ENCODE data around the gene MCTP1.

Gene MCTP1

DNA sequence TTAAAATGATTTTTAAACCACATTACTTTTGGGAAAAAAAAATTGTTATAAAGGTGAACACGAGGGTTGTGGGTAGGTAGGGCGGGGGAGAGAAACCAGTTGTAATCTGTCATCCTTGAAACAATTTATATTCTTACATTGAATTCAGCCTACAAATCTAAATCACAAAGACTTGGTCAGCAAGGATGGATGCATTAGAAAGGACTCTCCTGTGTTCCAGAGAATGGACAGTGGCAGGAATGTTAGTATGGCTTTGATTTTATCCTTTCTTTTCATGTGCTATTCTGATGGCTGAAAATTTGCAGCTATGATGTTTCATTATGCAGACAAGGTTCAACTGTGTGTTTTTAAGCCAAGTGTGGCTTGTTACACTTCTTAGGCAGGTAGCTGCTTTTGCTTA is 431.8 kb downstream of the MCTP1 start:
- no peak overlapping the region for H3K4me3 ChIP-seq (ENCODE audit: severe bottlenecking)
- no peaks in the 10 kb centered on the region for H3K9me3 ChIP-seq (ENCODE audit: severe bottlenecking)
- TF ChIP-seq, protein P1, sequence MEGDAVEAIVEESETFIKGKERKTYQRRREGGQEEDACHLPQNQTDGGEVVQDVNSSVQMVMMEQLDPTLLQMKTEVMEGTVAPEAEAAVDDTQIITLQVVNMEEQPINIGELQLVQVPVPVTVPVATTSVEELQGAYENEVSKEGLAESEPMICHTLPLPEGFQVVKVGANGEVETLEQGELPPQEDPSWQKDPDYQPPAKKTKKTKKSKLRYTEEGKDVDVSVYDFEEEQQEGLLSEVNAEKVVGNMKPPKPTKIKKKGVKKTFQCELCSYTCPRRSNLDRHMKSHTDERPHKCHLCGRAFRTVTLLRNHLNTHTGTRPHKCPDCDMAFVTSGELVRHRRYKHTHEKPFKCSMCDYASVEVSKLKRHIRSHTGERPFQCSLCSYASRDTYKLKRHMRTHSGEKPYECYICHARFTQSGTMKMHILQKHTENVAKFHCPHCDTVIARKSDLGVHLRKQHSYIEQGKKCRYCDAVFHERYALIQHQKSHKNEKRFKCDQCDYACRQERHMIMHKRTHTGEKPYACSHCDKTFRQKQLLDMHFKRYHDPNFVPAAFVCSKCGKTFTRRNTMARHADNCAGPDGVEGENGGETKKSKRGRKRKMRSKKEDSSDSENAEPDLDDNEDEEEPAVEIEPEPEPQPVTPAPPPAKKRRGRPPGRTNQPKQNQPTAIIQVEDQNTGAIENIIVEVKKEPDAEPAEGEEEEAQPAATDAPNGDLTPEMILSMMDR (IDR thresholded peaks at IDR 0.05; ENCODE audit: poor library complexity, severe bottlenecking): no peak
- no peaks in the 10 kb centered on the region for H3K4me1 ChIP-seq (ENCODE audit: insufficient read depth, poor library complexity, severe bottlenecking)
- no peak overlapping the region for H3K27ac ChIP-seq (ENCODE audit: poor library complexity, severe bottlenecking)
- no peaks in the 10 kb centered on the region for H3K27me3 ChIP-seq (ENCODE audit: insufficient read depth, poor library complexity, severe bottlenecking)
- ATAC-seq (ENCODE audit: low read depth) (no peak), DNase-seq (ENCODE audit: low spot score) (no peak)
- H3K36me3 ChIP-seq (ENCODE audit: low read depth): no peaks in the 10 kb centered on the region

DNA sequence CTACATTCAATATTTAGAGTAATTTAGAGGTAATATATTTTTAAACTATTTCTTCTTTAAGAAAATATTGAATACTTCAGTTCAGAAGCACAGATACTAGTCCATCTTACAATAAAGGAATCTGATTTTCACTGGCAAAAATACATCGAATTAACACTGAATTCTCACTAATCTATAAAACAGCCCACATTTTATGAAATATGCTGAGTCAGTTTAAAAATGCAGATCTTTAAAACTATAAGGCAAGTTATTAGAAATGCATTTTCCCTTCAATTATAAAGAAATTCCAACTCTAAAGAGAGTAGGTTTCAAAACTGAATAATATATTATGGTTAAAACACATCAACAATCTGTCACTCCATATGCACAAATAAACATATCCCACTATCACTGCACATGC is 433.9 kb downstream of the MCTP1 start:
- Histone ChIP-seq H3K4me1 (ENCODE audit: insufficient read depth, poor library complexity, severe bottlenecking) (no peaks in the 10 kb centered on the region), H3K27me3 (ENCODE audit: insufficient read depth, poor library complexity, severe bottlenecking) (no peaks in the 10 kb centered on the region), H3K36me3 (ENCODE audit: low read depth) (no peaks in the 10 kb centered on the region), H3K27ac (ENCODE audit: poor library complexity, severe bottlenecking) (no peak overlapping the region), H3K4me3 (ENCODE audit: severe bottlenecking) (no peak overlapping the region), H3K9me3 (ENCODE audit: severe bottlenecking) (no peaks in the 10 kb centered on the region)
- no peak for ATAC-seq (ENCODE audit: low read depth)
- DNase-seq (ENCODE audit: low spot score): no peak
- TF ChIP-seq, protein P1 (IDR thresholded peaks at IDR 0.05; ENCODE audit: poor library complexity, severe bottlenecking): no peak

DNA sequence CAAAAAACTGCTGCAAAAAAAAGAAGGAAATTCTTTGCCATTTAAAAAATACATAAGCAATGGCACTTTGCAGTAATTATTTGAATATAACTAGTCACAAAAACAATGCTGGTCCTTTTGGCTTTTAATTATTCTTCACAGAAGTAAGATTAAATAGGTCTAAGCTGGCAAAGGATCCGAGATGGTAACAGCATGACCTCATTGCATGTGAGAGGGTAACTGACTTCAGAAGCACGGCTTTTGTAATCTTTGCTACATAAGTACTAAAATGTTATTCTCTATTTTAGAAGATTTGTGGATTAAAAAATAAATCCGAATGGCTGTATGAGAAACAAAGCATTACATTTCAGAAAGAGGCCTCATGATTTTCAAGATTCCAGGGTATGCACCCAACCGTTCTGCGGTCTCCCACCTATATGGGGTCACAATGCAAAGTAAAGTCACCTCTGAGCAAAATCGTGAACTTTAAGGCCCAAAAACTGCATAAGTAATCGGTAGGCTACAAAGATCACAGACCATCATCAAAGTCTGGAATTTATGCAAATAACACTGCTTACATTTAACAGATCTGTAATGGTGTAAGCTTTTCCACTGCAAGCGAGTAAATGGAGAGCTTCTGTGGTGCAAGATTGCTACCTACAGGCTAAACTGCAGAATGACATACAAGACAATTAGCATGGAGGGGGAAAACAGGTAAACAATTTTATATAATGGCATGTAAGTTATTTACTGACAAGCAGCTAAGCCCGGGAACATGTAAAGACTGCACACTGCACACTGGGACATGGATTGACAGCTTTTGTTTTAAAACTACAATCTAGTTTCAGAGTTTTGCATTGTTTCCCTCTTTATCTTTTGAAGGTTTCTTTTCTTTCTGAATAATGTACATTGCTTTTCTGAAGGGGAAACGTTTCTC is 434.8 kb downstream of the MCTP1 start:
- H3K27ac ChIP-seq (ENCODE audit: poor library complexity, severe bottlenecking): no peak overlapping the region
- no peak for DNase-seq (ENCODE audit: low spot score)
- TF ChIP-seq, protein P1 (IDR thresholded peaks at IDR 0.05; ENCODE audit: poor library complexity, severe bottlenecking): peak; percentile 81

DNA sequence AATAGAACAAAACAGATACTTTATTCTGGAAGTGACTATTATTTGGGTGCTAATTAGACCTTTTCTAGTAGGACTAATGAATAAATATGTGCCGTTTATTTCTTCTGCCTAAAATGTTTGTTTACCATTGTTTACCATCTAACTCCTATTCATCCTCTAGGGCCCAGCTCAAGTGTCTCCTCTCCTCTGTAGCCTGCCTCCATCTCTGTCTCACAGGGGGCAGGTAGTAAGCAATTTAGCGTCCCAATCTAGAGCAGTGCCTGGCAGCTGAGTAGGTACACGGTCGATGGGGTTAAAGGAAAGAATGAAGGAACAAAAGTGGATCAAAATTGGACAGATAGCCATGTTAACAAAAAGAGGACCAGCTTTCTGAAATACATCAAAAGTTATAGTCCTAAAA is 435.6 kb downstream of the MCTP1 start:
- H3K4me1 ChIP-seq (ENCODE audit: insufficient read depth, poor library complexity, severe bottlenecking): no peaks in the 10 kb centered on the region
- no peak for ATAC-seq (ENCODE audit: low read depth)
- no peaks in the 10 kb centered on the region for H3K27me3 ChIP-seq (ENCODE audit: insufficient read depth, poor library complexity, severe bottlenecking)
- DNase-seq (ENCODE audit: low spot score): no peak
- H3K27ac ChIP-seq (ENCODE audit: poor library complexity, severe bottlenecking): no peak overlapping the region
- no peaks in the 10 kb centered on the region for H3K9me3 ChIP-seq (ENCODE audit: severe bottlenecking)
- TF ChIP-seq, protein P1 (IDR thresholded peaks at IDR 0.05; ENCODE audit: poor library complexity, severe bottlenecking): no peak
- H3K4me3 ChIP-seq (ENCODE audit: severe bottlenecking): no peak overlapping the region
- H3K36me3 ChIP-seq (ENCODE audit: low read depth): no peaks in the 10 kb centered on the region

More for the DNA sequence above, 434.8 kb downstream of the MCTP1 start:
- H3K4me3 ChIP-seq (ENCODE audit: severe bottlenecking): no peak overlapping the region
- H3K27me3 ChIP-seq (ENCODE audit: insufficient read depth, poor library complexity, severe bottlenecking): no peaks in the 10 kb centered on the region
- H3K9me3 ChIP-seq (ENCODE audit: severe bottlenecking): no peaks in the 10 kb centered on the region
- no peaks in the 10 kb centered on the region for H3K4me1 ChIP-seq (ENCODE audit: insufficient read depth, poor library complexity, severe bottlenecking)
- peak; percentile 76 for ATAC-seq (ENCODE audit: low read depth)
- no peaks in the 10 kb centered on the region for H3K36me3 ChIP-seq (ENCODE audit: low read depth)

DNA sequence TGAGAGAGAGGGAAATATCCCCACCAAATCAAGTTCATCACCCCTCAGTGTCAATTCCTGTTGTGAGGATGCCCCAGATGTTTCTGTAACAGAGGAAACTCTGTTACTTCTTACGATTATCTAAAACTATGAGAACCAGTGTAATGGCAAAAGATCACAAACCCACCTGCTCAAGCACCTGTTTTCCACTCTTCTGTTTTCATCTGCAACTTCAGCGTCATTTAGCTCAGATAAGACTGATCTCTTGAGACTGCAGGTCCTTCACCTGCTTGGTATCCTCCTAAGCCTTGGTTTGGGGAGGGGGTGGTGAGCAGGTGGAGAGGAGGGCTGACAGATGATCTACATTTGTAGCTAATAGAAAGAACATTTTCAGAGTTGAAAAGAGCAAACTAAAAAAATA is 437.2 kb downstream of the MCTP1 start:
- DNase-seq (ENCODE audit: low spot score): no peak
- ATAC-seq (ENCODE audit: low read depth): no peak
- no peak overlapping the region for H3K27ac ChIP-seq (ENCODE audit: poor library complexity, severe bottlenecking)

More for the DNA sequence above, 437.2 kb downstream of the MCTP1 start:
- no peaks in the 10 kb centered on the region for H3K27me3 ChIP-seq (ENCODE audit: insufficient read depth, poor library complexity, severe bottlenecking)
- no peaks in the 10 kb centered on the region for H3K36me3 ChIP-seq (ENCODE audit: low read depth)
- no peaks in the 10 kb centered on the region for H3K9me3 ChIP-seq (ENCODE audit: severe bottlenecking)
- no peaks in the 10 kb centered on the region for H3K4me1 ChIP-seq (ENCODE audit: insufficient read depth, poor library complexity, severe bottlenecking)
- TF ChIP-seq, protein P1 (IDR thresholded peaks at IDR 0.05; ENCODE audit: poor library complexity, severe bottlenecking): no peak
- H3K4me3 ChIP-seq (ENCODE audit: severe bottlenecking): no peak overlapping the region

Measured in RWPE2 (cell line).